Activated T-helper 2 cell treated with anti-CD3 and anti-CD28 coated beads, Interferon-gamma antibody, Interleukin-2, Interleukin-4, amounts not matched to agents 10 μg/mL and 5 μg/mL and 100 μg/mL, durations not matched to agents 14 hours and 24 hours and 36 hours (primary cell): ENCODE measurements around the gene SIGLEC14. TPM values are rescaled to one million over a fixed set of nuclear protein-coding genes. Genes with fewer than 3 reads are reported as not detected.

Experiments used
- DNase-seq: peaks from one replicate; pipeline ENCODE4 v3.0.0; 2021; ENCODE audit warnings: low spot score
- H3K27ac Mint-ChIP-seq: one replicate; pipeline ENCODE4 v1.8.0; 2021; ENCODE audit warnings: mixed read lengths
- H3K27me3 Mint-ChIP-seq: one replicate; pipeline ENCODE4 v1.8.0; 2021; ENCODE audit warnings: low read depth, mixed read lengths
- H3K36me3 Mint-ChIP-seq: one replicate; pipeline ENCODE4 v1.8.0; 2021; ENCODE audit warnings: low read depth, mixed read lengths
- H3K4me1 Mint-ChIP-seq: one replicate; pipeline ENCODE4 v1.8.0; 2021; ENCODE audit warnings: low read depth, mixed read lengths
- H3K4me3 Mint-ChIP-seq: one replicate; pipeline ENCODE4 v1.8.0; 2021; ENCODE audit warnings: low read depth, mild to moderate bottlenecking, moderate library complexity, mixed read lengths
- H3K9me3 Mint-ChIP-seq: one replicate; pipeline ENCODE4 v1.8.0; 2021; ENCODE audit warnings: mixed read lengths
- intact Hi-C: fragments of 100-400 bp; cut with micrococcal nuclease; formaldehyde crosslinking; loops from one replicate; pipeline ENCODE4 v1.15.1; 2023
- total RNA-seq: library from RNA; stranded (reverse); gene quantifications from 2 replicates; pipeline ENCODE4 v1.2.3, GENCODE V29; 2022

Gene SIGLEC14
- total RNA-seq, 1 donor from 2014 or later = not detected

GRCh38 chr19:51628153-51628939, 18.3 kb downstream of the SIGLEC14 start:
- no peak overlapping the region for H3K27ac Mint-ChIP-seq
- no peaks in the 10 kb centered on the region for H3K36me3 Mint-ChIP-seq
- peaks cover 11% of the 10 kb centered on the region for H3K27me3 Mint-ChIP-seq
- no peak overlapping the region for H3K4me3 Mint-ChIP-seq
- no peaks in the 10 kb centered on the region for H3K9me3 Mint-ChIP-seq
- no peaks in the 10 kb centered on the region for H3K4me1 Mint-ChIP-seq
- intact Hi-C loops = no loop called here
- DNase-seq = no peak

- Mint-ChIP-seq H3K27me3 (peaks cover 11% of the 10 kb centered on the region), H3K4me1 (no peaks in the 10 kb centered on the region), H3K4me3 (no peak overlapping the region), H3K27ac (no peak overlapping the region), H3K36me3 (no peaks in the 10 kb centered on the region), H3K9me3 (no peaks in the 10 kb centered on the region)
- no peak for DNase-seq
- intact Hi-C loops = no loop called here
Observed at GRCh38 chr19:51627491-51628138, 19.0 kb downstream of the SIGLEC14 start.

- H3K27ac Mint-ChIP-seq = no peak overlapping the region
- H3K36me3 Mint-ChIP-seq = no peaks in the 10 kb centered on the region
- no peak overlapping the region for H3K4me3 Mint-ChIP-seq
- DNase-seq = no peak
- no peaks in the 10 kb centered on the region for H3K4me1 Mint-ChIP-seq
- H3K27me3 Mint-ChIP-seq = peaks cover 8% of the 10 kb centered on the region
- no peaks in the 10 kb centered on the region for H3K9me3 Mint-ChIP-seq
- intact Hi-C loops = no loop called here
Observed at GRCh38 chr19:51626675-51627074, 19.9 kb downstream of the SIGLEC14 start.

- Mint-ChIP-seq H3K36me3 (no peaks in the 10 kb centered on the region), H3K27ac (no peak overlapping the region), H3K27me3 (peaks cover 16% of the 10 kb centered on the region), H3K9me3 (no peaks in the 10 kb centered on the region), H3K4me3 (no peak overlapping the region), H3K4me1 (peaks cover 6% of the 10 kb centered on the region)
- no peak for DNase-seq
- intact Hi-C loops = no loop called here
Observed at GRCh38 chr19:51621178-51621577, 25.4 kb downstream of the SIGLEC14 start.

- H3K27ac Mint-ChIP-seq = no peak overlapping the region
- no peak for DNase-seq
- peaks cover 16% of the 10 kb centered on the region for H3K27me3 Mint-ChIP-seq
- no peaks in the 10 kb centered on the region for H3K36me3 Mint-ChIP-seq
- no peak overlapping the region for H3K4me3 Mint-ChIP-seq
- peaks cover 3% of the 10 kb centered on the region for H3K4me1 Mint-ChIP-seq
- H3K9me3 Mint-ChIP-seq = peaks cover 8% of the 10 kb centered on the region
- intact Hi-C loops = no loop called here
Observed at GRCh38 chr19:51615991-51616390, 30.6 kb downstream of the SIGLEC14 start.

- Mint-ChIP-seq H3K4me1 (no peaks in the 10 kb centered on the region), H3K4me3 (no peak overlapping the region), H3K27me3 (peaks cover 9% of the 10 kb centered on the region), H3K27ac (no peak overlapping the region), H3K36me3 (no peaks in the 10 kb centered on the region), H3K9me3 (peaks cover 8% of the 10 kb centered on the region)
- no peak for DNase-seq
- intact Hi-C loops = no loop called here
Observed at GRCh38 chr19:51614789-51615188, 31.8 kb downstream of the SIGLEC14 start.

- Mint-ChIP-seq H3K27ac (no peak overlapping the region), H3K9me3 (peaks cover 8% of the 10 kb centered on the region), H3K4me3 (no peak overlapping the region), H3K4me1 (peaks cover 20% of the 10 kb centered on the region), H3K27me3 (no peaks in the 10 kb centered on the region), H3K36me3 (no peaks in the 10 kb centered on the region)
- intact Hi-C loops = no loop called here
- DNase-seq = no peak
Observed at GRCh38 chr19:51610576-51610975, 36.0 kb downstream of the SIGLEC14 start.

- intact Hi-C loops = loop anchor here (2.0 to 5.0 kb wide), 2 partner anchors 36 to 61 kb away; partner anchors contain the start of gene ZNF175
- Mint-ChIP-seq H3K4me3 (no peak overlapping the region), H3K27me3 (peaks cover 3% of the 10 kb centered on the region)
Observed at GRCh38 chr19:51607920-51608562, 38.6 kb downstream of the SIGLEC14 start.

GRCh38 chr19:51607077-51607476, 39.5 kb downstream of the SIGLEC14 start:
- intact Hi-C loops = loop anchor here (2.0 to 5.0 kb wide), 2 partner anchors 35 to 60 kb away; partner anchors contain the start of gene ZNF175
- H3K36me3 Mint-ChIP-seq = no peaks in the 10 kb centered on the region
- H3K9me3 Mint-ChIP-seq = no peaks in the 10 kb centered on the region
- H3K27me3 Mint-ChIP-seq = peaks cover 9% of the 10 kb centered on the region
- peak; percentile 32 for DNase-seq
- peaks cover 20% of the 10 kb centered on the region for H3K4me1 Mint-ChIP-seq
- H3K4me3 Mint-ChIP-seq = no peak overlapping the region
- no peak overlapping the region for H3K27ac Mint-ChIP-seq

More at GRCh38 chr19:51607920-51608562, 38.6 kb downstream of the SIGLEC14 start:
- peaks cover 7% of the 10 kb centered on the region for H3K9me3 Mint-ChIP-seq
- H3K27ac Mint-ChIP-seq = no peak overlapping the region
- peaks cover 20% of the 10 kb centered on the region for H3K4me1 Mint-ChIP-seq
- H3K36me3 Mint-ChIP-seq = no peaks in the 10 kb centered on the region
- DNase-seq = peak; percentile 65

- Mint-ChIP-seq H3K4me1 (peaks cover 12% of the 10 kb centered on the region), H3K27me3 (peaks cover 22% of the 10 kb centered on the region), H3K9me3 (no peaks in the 10 kb centered on the region), H3K36me3 (no peaks in the 10 kb centered on the region), H3K4me3 (no peak overlapping the region), H3K27ac (no peak overlapping the region)
- DNase-seq = no peak
- intact Hi-C loops = no loop called here
Observed at GRCh38 chr19:51602189-51602854, 44.3 kb downstream of the SIGLEC14 start.

- Mint-ChIP-seq H3K27me3 (peaks cover 26% of the 10 kb centered on the region), H3K4me3 (no peak overlapping the region), H3K36me3 (no peaks in the 10 kb centered on the region), H3K4me1 (no peaks in the 10 kb centered on the region), H3K27ac (no peak overlapping the region), H3K9me3 (no peaks in the 10 kb centered on the region)
- intact Hi-C loops = no loop called here
- no peak for DNase-seq
Observed at GRCh38 chr19:51600940-51601580, 45.6 kb downstream of the SIGLEC14 start.

- intact Hi-C loops = no loop called here
Observed at GRCh38 chr19:51599084-51599483, 47.5 kb downstream of the SIGLEC14 start.

More at GRCh38 chr19:51599084-51599483, 47.5 kb downstream of the SIGLEC14 start:
- Mint-ChIP-seq H3K27ac (no peak overlapping the region), H3K4me3 (no peak overlapping the region), H3K36me3 (no peaks in the 10 kb centered on the region), H3K9me3 (no peaks in the 10 kb centered on the region), H3K27me3 (peaks cover 26% of the 10 kb centered on the region), H3K4me1 (peaks cover 9% of the 10 kb centered on the region)
- DNase-seq = no peak
